NB4 (cell line): ENCODE results near the gene SCD5.

Experiments used
- DNase-seq: peaks from one replicate; pipeline ENCODE4 v3.0.0; 2010; ENCODE audit warnings: low read depth
- H3K4me3 ChIP-seq: one replicate; pipeline ENCODE4 v1.5.1; 2011; ENCODE audit warnings: mild to moderate bottlenecking, low read depth, low read length, moderate library complexity
- CTCF ChIP-seq: IDR thresholded peaks from one replicate; pipeline ENCODE4 v1.5.1; 2012; ENCODE audit warnings: low read depth, low read length
- MAX ChIP-seq: IDR thresholded peaks from 2 replicates; pipeline ENCODE4 v1.6.1; 2011; ENCODE audit warnings: low read depth, low read length
- MYC ChIP-seq: IDR thresholded peaks from 2 replicates; pipeline ENCODE4 v1.6.1; 2011; ENCODE audit warnings: low read depth, low read length
- POLR2A ChIP-seq: IDR thresholded peaks from 2 replicates; pipeline ENCODE4 v1.6.1; 2011; ENCODE audit warnings: mild to moderate bottlenecking; ENCODE audit not compliant: insufficient read length; ENCODE audit errors: extremely low read depth

SCD5 gene

DNA sequence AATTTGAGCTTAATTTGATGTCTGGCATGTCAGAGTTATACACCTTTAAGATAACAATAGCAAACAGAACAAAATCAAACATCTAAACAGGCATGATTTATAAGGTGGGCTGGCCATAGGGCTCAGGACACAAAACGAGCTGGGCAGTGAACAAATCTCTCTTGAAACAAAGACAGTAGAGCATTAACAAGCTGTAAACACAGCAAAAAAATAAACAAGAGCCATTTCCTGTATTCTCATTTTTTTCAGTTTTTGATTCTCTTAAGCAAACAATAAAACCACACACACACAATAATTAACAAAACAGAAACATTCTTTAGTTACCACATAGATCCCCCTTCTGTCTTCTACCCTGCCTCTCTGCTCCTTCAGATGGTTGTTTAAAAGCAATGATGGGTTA, 168.5 kb downstream of the SCD5 start:
- no peak for TF ChIP-seq CTCF
- TF ChIP-seq MAX, result no peak
- TF ChIP-seq MYC, result no peak
- no peak for TF ChIP-seq POLR2A
- no peak for DNase-seq
- H3K4me3 ChIP-seq, result no peak overlapping the region

- H3K4me3 ChIP-seq, result no peak overlapping the region
- DNase-seq, result no peak
- TF ChIP-seq CTCF, result no peak
- no peak for TF ChIP-seq POLR2A
- no peak for TF ChIP-seq MAX
- TF ChIP-seq MYC, result no peak
Measured at GRCh38 chr4:82629238-82630000, 169.2 kb downstream of the SCD5 start.

DNA sequence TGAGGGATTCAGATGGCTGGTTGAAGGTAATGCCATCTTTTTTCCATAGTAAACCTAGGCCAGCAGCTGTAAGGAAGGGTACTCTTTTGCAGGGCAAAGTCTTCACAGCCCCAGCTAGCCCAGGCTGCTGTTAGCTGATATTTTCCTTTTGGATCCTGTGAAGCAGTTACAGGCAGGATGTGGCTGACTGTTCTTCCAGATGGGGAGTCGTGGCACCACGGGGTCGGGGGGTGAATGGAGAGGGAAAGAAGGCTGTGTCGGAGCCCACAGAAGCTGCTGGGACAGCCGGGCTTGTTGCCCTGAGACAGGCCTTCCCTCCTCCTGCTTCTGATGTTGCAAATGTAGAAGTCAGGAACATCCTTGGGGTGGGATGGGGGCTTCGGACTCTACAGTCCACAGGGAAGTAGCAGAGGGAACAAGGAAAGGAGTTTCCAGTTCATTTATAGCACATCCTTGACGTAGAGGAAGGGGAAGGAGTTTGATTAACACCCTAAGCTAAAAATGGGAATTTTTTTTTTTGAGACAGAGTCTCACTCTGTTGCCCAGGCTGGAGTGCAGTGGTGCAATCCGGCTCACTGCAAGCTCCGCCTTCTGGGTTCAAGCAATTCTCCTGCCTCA, 172.2 kb downstream of the SCD5 start:
- TF ChIP-seq MAX (no peak), POLR2A (no peak), CTCF (no peak), MYC (no peak)
- no peak overlapping the region for H3K4me3 ChIP-seq
- DNase-seq, result no peak

DNA sequence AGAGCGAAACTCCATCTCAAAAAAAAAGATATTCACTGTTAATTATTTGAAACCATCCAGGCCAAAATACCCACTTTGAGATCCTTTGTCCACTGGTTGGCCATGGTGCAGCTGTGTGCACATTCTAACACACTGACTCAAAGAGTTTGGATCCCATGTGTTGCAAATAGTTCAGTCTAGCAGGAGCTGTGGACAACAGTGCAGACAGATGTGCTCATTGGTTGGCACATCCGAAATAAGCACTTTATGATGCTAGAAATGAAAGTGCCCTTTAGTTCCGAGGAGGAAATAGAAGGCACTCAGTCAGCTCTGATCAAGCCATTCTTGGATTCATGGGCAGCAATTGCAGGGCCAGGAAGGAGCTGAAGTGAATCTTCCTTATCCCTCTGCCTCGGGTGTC, 173.8 kb downstream of the SCD5 start:
- DNase-seq, result no peak
- no peak overlapping the region for H3K4me3 ChIP-seq
- no peak for TF ChIP-seq MYC
- no peak for TF ChIP-seq CTCF
- TF ChIP-seq MAX, result no peak
- no peak for TF ChIP-seq POLR2A

DNA sequence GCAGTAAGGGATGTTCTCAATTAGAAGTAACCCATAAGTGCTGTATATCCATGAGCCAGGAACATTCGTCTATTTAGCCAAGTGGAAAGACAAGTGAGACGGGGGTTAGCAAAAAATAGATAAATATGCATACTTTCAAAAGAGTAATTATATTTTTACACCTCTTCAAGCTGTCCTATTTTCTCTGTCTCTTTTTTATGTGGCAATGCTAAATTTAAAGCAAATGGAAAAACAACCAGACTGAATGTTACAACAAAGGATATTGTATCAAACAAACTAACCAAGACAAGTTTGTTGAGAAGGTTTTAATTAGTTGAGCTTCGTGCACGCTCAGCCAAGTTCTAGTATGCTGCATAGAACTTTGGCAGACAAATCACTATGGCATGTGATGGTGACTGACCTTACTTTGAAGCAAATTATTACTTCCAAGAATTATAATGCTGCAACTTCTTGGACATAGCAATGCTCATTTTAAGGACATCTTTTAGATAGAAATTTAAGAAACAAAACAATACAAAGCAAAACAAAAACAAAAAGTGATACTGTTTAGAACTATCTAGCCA, 175.4 kb downstream of the SCD5 start:
- TF ChIP-seq MYC (no peak), CTCF (no peak), MAX (no peak), POLR2A (no peak)
- DNase-seq, result no peak
- no peak overlapping the region for H3K4me3 ChIP-seq

DNA sequence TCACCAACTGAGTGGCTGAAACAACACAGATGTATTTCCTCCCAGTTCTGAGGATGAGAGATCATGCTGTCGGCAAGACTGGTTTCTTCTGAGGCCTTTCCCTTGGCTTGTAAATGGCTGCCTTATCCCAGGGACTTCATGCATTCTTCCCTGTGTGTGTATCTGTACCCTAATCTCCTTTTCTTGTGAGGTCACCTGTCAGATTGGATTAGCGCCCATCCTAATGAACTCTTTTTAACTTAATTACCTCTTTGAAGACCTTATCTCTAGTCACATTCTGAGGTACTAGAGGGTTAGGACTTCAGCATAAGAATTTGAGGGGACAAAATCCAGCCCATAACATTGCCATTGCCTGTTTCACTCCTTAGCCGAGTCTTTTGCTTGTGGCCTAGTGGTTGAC, 177.3 kb downstream of the SCD5 start:
- H3K4me3 ChIP-seq, result no peak overlapping the region
- TF ChIP-seq CTCF (no peak), MYC (no peak), POLR2A (no peak), MAX (no peak)
- DNase-seq, result no peak
